ENCODE data around the gene DAPK1. TPM values are rescaled to one million over a fixed set of nuclear protein-coding genes. Genes with fewer than 3 reads are reported as not detected.

DAPK1 gene
- polyA plus RNA-seq, 1 donor from 2014 or later: 45.0 TPM

DNA sequence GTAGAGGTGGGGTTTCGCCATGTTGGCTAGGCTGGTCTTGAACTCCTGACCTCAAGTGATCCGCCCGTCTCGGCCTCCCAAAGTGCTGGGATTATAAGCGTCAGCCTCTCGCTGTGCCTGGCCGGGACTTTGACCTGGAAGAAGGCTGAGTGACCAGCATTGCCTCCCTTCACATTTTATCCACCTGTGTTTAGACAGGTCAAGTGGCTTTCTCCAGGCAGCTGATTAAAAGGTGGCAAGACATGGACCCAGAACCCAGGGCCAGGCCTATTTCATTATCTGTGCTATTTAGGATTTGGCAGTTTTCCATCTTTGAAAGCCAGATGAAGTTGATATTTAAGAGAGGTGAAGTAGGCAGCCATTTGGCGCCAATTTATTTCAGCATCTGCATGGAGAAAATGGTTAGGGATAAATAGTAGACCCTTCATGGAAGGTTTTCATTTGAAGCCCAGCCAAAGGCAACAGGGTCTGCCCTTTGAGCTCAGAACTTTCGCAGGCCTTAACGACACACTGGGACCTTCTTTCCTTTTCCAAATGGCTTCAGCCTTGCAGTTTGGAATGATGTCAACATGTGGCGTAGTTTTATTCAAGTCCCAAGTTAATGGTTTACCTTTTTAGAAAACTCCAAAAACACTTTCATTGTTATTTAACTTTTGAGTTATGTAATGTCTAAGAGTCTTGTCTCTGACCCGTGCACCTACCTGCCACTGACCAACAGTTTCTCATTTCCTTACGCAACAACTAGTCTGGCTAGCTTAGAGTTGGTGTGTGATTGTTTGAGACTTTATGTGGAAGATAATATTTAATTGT, 8.4 kb downstream of the DAPK1 start:
- peaks cover 34% of the 10 kb centered on the region for H3K79me2 ChIP-seq (replicated peaks; ENCODE audit: insufficient read depth, low read length)
- H3K9ac ChIP-seq (ENCODE audit: low read length): no peak overlapping the region
- no peak overlapping the region for H2AFZ ChIP-seq (ENCODE audit: low read depth, low read length)
- no peaks in the 10 kb centered on the region for H3F3A ChIP-seq (ENCODE audit: insufficient read depth, low read length, poor library complexity, severe bottlenecking)
- no peak overlapping the region for H3K4me3 ChIP-seq (ENCODE audit: low read length)
- H3K9me3 ChIP-seq (ENCODE audit: low read length): no peaks in the 10 kb centered on the region
- H3K36me3 ChIP-seq (ENCODE audit: insufficient read depth, low read length): peaks cover 9% of the 10 kb centered on the region
- no peaks in the 10 kb centered on the region for H3K27me3 ChIP-seq (ENCODE audit: insufficient read depth, low read depth, low read length)
- H3K4me2 ChIP-seq (ENCODE audit: low read length): no peak overlapping the region
- no peaks in the 10 kb centered on the region for H3K9me2 ChIP-seq (ENCODE audit: insufficient read depth, low read length)
- no peak overlapping the region for H3K27ac ChIP-seq (ENCODE audit: low read length)
- no peaks in the 10 kb centered on the region for H4K20me1 ChIP-seq (ENCODE audit: insufficient read depth)
- TF ChIP-seq MXI1 (conservative IDR thresholded peaks at IDR 0.05; ENCODE audit: poor library complexity, severe bottlenecking): no peak
- no peak for TF ChIP-seq POLR2AphosphoS5 (IDR thresholded peaks at IDR 0.05)
- TF ChIP-seq SMC3 (conservative IDR thresholded peaks at IDR 0.05; ENCODE audit: poor library complexity): no peak
- no peak for TF ChIP-seq TAF1 (IDR thresholded peaks at IDR 0.05; ENCODE audit: low read depth)
- TF ChIP-seq, protein P1, sequence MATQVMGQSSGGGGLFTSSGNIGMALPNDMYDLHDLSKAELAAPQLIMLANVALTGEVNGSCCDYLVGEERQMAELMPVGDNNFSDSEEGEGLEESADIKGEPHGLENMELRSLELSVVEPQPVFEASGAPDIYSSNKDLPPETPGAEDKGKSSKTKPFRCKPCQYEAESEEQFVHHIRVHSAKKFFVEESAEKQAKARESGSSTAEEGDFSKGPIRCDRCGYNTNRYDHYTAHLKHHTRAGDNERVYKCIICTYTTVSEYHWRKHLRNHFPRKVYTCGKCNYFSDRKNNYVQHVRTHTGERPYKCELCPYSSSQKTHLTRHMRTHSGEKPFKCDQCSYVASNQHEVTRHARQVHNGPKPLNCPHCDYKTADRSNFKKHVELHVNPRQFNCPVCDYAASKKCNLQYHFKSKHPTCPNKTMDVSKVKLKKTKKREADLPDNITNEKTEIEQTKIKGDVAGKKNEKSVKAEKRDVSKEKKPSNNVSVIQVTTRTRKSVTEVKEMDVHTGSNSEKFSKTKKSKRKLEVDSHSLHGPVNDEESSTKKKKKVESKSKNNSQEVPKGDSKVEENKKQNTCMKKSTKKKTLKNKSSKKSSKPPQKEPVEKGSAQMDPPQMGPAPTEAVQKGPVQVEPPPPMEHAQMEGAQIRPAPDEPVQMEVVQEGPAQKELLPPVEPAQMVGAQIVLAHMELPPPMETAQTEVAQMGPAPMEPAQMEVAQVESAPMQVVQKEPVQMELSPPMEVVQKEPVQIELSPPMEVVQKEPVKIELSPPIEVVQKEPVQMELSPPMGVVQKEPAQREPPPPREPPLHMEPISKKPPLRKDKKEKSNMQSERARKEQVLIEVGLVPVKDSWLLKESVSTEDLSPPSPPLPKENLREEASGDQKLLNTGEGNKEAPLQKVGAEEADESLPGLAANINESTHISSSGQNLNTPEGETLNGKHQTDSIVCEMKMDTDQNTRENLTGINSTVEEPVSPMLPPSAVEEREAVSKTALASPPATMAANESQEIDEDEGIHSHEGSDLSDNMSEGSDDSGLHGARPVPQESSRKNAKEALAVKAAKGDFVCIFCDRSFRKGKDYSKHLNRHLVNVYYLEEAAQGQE (IDR thresholded peaks at IDR 0.05; ENCODE audit: borderline replicate concordance): no peak
- no peak for TF ChIP-seq EZH2 (IDR thresholded peaks at IDR 0.05; ENCODE audit: borderline replicate concordance, insufficient read depth, low read length, poor library complexity, severe bottlenecking)
- TF ChIP-seq, protein P2, sequence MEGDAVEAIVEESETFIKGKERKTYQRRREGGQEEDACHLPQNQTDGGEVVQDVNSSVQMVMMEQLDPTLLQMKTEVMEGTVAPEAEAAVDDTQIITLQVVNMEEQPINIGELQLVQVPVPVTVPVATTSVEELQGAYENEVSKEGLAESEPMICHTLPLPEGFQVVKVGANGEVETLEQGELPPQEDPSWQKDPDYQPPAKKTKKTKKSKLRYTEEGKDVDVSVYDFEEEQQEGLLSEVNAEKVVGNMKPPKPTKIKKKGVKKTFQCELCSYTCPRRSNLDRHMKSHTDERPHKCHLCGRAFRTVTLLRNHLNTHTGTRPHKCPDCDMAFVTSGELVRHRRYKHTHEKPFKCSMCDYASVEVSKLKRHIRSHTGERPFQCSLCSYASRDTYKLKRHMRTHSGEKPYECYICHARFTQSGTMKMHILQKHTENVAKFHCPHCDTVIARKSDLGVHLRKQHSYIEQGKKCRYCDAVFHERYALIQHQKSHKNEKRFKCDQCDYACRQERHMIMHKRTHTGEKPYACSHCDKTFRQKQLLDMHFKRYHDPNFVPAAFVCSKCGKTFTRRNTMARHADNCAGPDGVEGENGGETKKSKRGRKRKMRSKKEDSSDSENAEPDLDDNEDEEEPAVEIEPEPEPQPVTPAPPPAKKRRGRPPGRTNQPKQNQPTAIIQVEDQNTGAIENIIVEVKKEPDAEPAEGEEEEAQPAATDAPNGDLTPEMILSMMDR (IDR thresholded peaks at IDR 0.05; ENCODE audit: poor library complexity, severe bottlenecking): no peak
- no peak for TF ChIP-seq RAD21 (conservative IDR thresholded peaks at IDR 0.05)
- TF ChIP-seq EP300 (conservative IDR thresholded peaks at IDR 0.05; ENCODE audit: poor library complexity, severe bottlenecking): no peak

DNA sequence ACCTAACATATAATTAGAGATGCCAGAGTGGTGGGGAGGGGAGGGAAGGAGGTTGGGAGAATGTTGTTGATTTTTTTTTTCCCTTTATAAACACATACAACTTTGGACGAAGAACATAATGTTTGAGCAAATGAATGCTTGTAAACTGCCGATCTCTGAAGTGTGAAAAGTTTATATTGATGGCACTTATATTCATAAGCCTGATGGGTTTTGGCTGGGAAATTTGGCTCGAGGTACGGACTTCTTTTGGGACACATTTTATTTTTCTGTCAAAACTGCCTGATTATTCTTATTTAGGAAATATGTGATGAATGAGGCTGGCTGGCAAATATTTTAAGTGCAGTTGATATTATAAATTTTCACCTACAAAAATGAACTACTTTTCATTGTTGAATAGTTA, 9.9 kb downstream of the DAPK1 start:
- peaks cover 19% of the 10 kb centered on the region for H3K79me2 ChIP-seq (replicated peaks; ENCODE audit: insufficient read depth, low read length)
- no peaks in the 10 kb centered on the region for H3K9me2 ChIP-seq (ENCODE audit: insufficient read depth, low read length)
- no peaks in the 10 kb centered on the region for H3F3A ChIP-seq (ENCODE audit: insufficient read depth, low read length, poor library complexity, severe bottlenecking)

More for the DNA sequence above, 9.9 kb downstream of the DAPK1 start:
- Histone ChIP-seq H3K4me2 (ENCODE audit: low read length) (no peak overlapping the region), H2AFZ (ENCODE audit: low read depth, low read length) (no peak overlapping the region), H3K4me3 (ENCODE audit: low read length) (no peak overlapping the region), H3K36me3 (ENCODE audit: insufficient read depth, low read length) (peaks cover 9% of the 10 kb centered on the region), H3K9ac (ENCODE audit: low read length) (no peak overlapping the region), H3K27me3 (ENCODE audit: insufficient read depth, low read depth, low read length) (no peaks in the 10 kb centered on the region), H3K27ac (ENCODE audit: low read length) (no peak overlapping the region), H3K9me3 (ENCODE audit: low read length) (no peaks in the 10 kb centered on the region), H4K20me1 (ENCODE audit: insufficient read depth) (no peaks in the 10 kb centered on the region)
- TF ChIP-seq SMC3 (conservative IDR thresholded peaks at IDR 0.05; ENCODE audit: poor library complexity) (no peak), RAD21 (conservative IDR thresholded peaks at IDR 0.05) (no peak), MXI1 (conservative IDR thresholded peaks at IDR 0.05; ENCODE audit: poor library complexity, severe bottlenecking) (no peak), POLR2AphosphoS5 (IDR thresholded peaks at IDR 0.05) (no peak), EZH2 (IDR thresholded peaks at IDR 0.05; ENCODE audit: borderline replicate concordance, insufficient read depth, low read length, poor library complexity, severe bottlenecking) (no peak), TAF1 (IDR thresholded peaks at IDR 0.05; ENCODE audit: low read depth) (no peak), EP300 (conservative IDR thresholded peaks at IDR 0.05; ENCODE audit: poor library complexity, severe bottlenecking) (no peak)
- TF ChIP-seq, protein P1 (IDR thresholded peaks at IDR 0.05; ENCODE audit: borderline replicate concordance): no peak
- TF ChIP-seq, protein P2 (IDR thresholded peaks at IDR 0.05; ENCODE audit: poor library complexity, severe bottlenecking): no peak
